GM12874 (cell line): ENCODE measurements around the gene NAB2.

Source experiments
- CTCF ChIP-seq: IDR thresholded peaks from 2 replicates; pipeline ENCODE4 v1.5.1; 2011; ENCODE audit warnings: low read depth, mild to moderate bottlenecking, control low read depth, low read length, moderate library complexity; ENCODE audit not compliant: insufficient read depth

Gene NAB2

GRCh38 chr12:57106021-57106708 lies 17.3 kb downstream of the NAB2 start:
- TF ChIP-seq CTCF, result no peak

- no peak for TF ChIP-seq CTCF
Observed at GRCh38 chr12:57107456-57108155, 18.7 kb downstream of the NAB2 start.

- no peak for TF ChIP-seq CTCF
Observed at GRCh38 chr12:57109207-57110103, 20.5 kb downstream of the NAB2 start.

- no peak for TF ChIP-seq CTCF
Observed at GRCh38 chr12:57110104-57111030, 21.5 kb downstream of the NAB2 start.

GRCh38 chr12:57111031-57111734 lies 22.3 kb downstream of the NAB2 start, which contains the start of gene STAT6:
Gene STAT6, minus strand, starts transcription at chr12:57111362. Its CDS starts 3,084 bp downstream, at chr12:57108278.
- no peak for TF ChIP-seq CTCF

- peak; percentile 76 for TF ChIP-seq CTCF
Observed at GRCh38 chr12:57112492-57113294, 23.8 kb downstream of the NAB2 start.
